ENCODE results near the gene TIAM1. TPM values are rescaled to one million over a fixed set of nuclear protein-coding genes. Genes with fewer than 3 reads are reported as not detected.

TIAM1 gene
- total RNA-seq, 1 experiment from 2014 or later, result 28.7 TPM

DNA sequence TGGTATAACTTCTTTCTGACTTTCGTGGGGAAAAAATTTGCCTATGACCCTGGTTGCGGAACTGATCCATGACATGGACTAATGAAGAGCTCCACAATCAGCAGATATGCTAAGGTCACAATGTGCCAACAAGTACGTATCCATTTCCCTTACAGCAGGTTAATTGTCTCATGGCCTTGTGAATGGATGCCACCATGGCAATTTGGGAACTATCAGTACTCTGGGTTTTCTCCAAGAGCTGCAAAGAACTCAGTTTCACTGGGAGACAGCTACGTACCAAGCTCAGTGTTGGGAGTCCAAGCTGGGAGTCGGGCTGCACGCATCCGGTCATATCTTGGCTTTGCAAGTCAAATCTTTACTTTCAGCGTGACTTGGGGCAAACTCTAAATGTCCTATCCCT lies 64.8 kb downstream of the TIAM1 start (continued):
- TF ChIP-seq, protein P1, sequence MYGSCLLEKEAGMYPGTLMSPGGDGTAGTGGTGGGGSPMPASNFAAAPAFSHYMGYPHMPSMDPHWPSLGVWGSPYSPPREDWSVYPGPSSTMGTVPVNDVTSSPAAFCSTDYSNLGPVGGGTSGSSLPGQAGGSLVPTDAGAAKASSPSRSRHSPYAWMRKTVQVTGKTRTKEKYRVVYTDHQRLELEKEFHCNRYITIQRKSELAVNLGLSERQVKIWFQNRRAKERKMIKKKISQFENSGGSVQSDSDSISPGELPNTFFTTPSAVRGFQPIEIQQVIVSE (CRISPR knock-in tag; IDR thresholded peaks at IDR 0.05; ENCODE audit: borderline replicate concordance), result no peak
- TF ChIP-seq ZNF232 (CRISPR knock-in tag; IDR thresholded peaks at IDR 0.05), result no peak
- no peak for TF ChIP-seq OVOL2 (CRISPR knock-in tag; IDR thresholded peaks at IDR 0.05; ENCODE audit: borderline replicate concordance)
- TF ChIP-seq, protein P2, sequence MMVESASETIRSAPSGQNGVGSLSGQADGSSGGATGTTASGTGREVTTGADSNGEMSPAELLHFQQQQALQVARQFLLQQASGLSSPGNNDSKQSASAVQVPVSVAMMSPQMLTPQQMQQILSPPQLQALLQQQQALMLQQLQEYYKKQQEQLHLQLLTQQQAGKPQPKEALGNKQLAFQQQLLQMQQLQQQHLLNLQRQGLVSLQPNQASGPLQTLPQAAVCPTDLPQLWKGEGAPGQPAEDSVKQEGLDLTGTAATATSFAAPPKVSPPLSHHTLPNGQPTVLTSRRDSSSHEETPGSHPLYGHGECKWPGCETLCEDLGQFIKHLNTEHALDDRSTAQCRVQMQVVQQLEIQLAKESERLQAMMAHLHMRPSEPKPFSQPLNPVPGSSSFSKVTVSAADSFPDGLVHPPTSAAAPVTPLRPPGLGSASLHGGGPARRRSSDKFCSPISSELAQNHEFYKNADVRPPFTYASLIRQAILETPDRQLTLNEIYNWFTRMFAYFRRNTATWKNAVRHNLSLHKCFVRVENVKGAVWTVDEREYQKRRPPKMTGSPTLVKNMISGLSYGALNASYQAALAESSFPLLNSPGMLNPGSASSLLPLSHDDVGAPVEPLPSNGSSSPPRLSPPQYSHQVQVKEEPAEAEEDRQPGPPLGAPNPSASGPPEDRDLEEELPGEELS (CRISPR knock-in tag; IDR thresholded peaks at IDR 0.05), result no peak
- TF ChIP-seq, protein P3, sequence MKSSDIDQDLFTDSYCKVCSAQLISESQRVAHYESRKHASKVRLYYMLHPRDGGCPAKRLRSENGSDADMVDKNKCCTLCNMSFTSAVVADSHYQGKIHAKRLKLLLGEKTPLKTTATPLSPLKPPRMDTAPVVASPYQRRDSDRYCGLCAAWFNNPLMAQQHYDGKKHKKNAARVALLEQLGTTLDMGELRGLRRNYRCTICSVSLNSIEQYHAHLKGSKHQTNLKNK (CRISPR knock-in tag; IDR thresholded peaks at IDR 0.05), result no peak
- no peak for TF ChIP-seq CBFB (CRISPR knock-in tag; IDR thresholded peaks at IDR 0.05; ENCODE audit: low read depth)

- Mint-ChIP-seq H3K4me1 (peaks cover 43% of the 10 kb centered on the region), H3K27me3 (ENCODE audit: low read depth) (no peaks in the 10 kb centered on the region), H3K4me3 (no peak overlapping the region), H3K36me3 (no peaks in the 10 kb centered on the region), H3K27ac (no peak overlapping the region), H3K9me3 (peaks cover 7% of the 10 kb centered on the region)
- DNase-seq (ENCODE audit: low spot score) (no peak), ATAC-seq (no peak)
- POLR2A ChIA-PET, result no interaction called here
- no peak for TF ChIP-seq PRRX2 (CRISPR knock-in tag; IDR thresholded peaks at IDR 0.05)
- TF ChIP-seq, protein P4, sequence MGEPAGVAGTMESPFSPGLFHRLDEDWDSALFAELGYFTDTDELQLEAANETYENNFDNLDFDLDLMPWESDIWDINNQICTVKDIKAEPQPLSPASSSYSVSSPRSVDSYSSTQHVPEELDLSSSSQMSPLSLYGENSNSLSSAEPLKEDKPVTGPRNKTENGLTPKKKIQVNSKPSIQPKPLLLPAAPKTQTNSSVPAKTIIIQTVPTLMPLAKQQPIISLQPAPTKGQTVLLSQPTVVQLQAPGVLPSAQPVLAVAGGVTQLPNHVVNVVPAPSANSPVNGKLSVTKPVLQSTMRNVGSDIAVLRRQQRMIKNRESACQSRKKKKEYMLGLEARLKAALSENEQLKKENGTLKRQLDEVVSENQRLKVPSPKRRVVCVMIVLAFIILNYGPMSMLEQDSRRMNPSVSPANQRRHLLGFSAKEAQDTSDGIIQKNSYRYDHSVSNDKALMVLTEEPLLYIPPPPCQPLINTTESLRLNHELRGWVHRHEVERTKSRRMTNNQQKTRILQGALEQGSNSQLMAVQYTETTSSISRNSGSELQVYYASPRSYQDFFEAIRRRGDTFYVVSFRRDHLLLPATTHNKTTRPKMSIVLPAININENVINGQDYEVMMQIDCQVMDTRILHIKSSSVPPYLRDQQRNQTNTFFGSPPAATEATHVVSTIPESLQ (CRISPR knock-in tag; IDR thresholded peaks at IDR 0.05), result no peak
- no peak for TF ChIP-seq GRHL2 (CRISPR knock-in tag; IDR thresholded peaks at IDR 0.05; ENCODE audit: insufficient replicate concordance, severe bottlenecking)
- TF ChIP-seq ZNF425 (CRISPR knock-in tag; conservative IDR thresholded peaks at IDR 0.05), result no peak
- TF ChIP-seq SMAD4 (CRISPR knock-in tag; IDR thresholded peaks at IDR 0.05), result no peak
- no peak for TF ChIP-seq SOX15 (CRISPR knock-in tag; IDR thresholded peaks at IDR 0.05)
- CTCF ChIA-PET, result no interaction called here
These were observed 65.4 kb downstream of the TIAM1 start for GRCh38 chr21:31278511-31279130.

GRCh38 chr21:31276663-31277062 lies 67.4 kb downstream of the TIAM1 start:
- Mint-ChIP-seq H3K4me1 (peaks cover 42% of the 10 kb centered on the region), H3K9me3 (peaks cover 9% of the 10 kb centered on the region), H3K27me3 (ENCODE audit: low read depth) (no peaks in the 10 kb centered on the region), H3K36me3 (peaks cover 3% of the 10 kb centered on the region; the same call in 1 of the 2 replicates), H3K4me3 (no peak overlapping the region), H3K27ac (peak overlapping the region; percentile 50)
- DNase-seq (ENCODE audit: low spot score) (no peak), ATAC-seq (no peak; the same call in 1 of the 2 replicates)
- ChIA-PET POLR2A (no interaction called here), CTCF (interaction anchor here (0.5 kb wide), 1 partner anchor 34 kb away, joined by 3 read pairs; no protein-coding TSS in a partner anchor)
- TF ChIP-seq SMAD3 (CRISPR knock-in tag; IDR thresholded peaks at IDR 0.05; ENCODE audit: borderline replicate concordance) (no peak), FOXK1 (CRISPR knock-in tag; IDR thresholded peaks at IDR 0.05) (no peak), ARID4B (CRISPR knock-in tag; IDR thresholded peaks at IDR 0.05; ENCODE audit: borderline replicate concordance) (no peak), ZSCAN18 (CRISPR knock-in tag; IDR thresholded peaks at IDR 0.05) (no peak), FOXJ3 (CRISPR knock-in tag; IDR thresholded peaks at IDR 0.05; ENCODE audit: borderline replicate concordance) (no peak), CREM (CRISPR knock-in tag; IDR thresholded peaks at IDR 0.05) (no peak)

Measured in WTC11 (cell line).